ENCODE data around the gene CAMTA1.

CAMTA1 gene

GRCh38 chr1:7576946-7577657 lies 791.8 kb downstream of the CAMTA1 start:
- no peak for DNase-seq (ENCODE audit: low read depth)

GRCh38 chr1:7578206-7578605 lies 793.0 kb downstream of the CAMTA1 start:
- no peak for DNase-seq (ENCODE audit: low read depth)

- DNase-seq (ENCODE audit: low read depth) = no peak
These were observed 793.8 kb downstream of the CAMTA1 start for GRCh38 chr1:7579016-7579415.

GRCh38 chr1:7579831-7580804 lies 794.9 kb downstream of the CAMTA1 start:
- DNase-seq (ENCODE audit: low read depth) = no peak

GRCh38 chr1:7580923-7581753 lies 795.9 kb downstream of the CAMTA1 start:
- no peak for DNase-seq (ENCODE audit: low read depth)

GRCh38 chr1:7581754-7582459 lies 796.7 kb downstream of the CAMTA1 start:
- DNase-seq (ENCODE audit: low read depth) = no peak

- DNase-seq (ENCODE audit: low read depth) = no peak
These were observed 797.3 kb downstream of the CAMTA1 start for GRCh38 chr1:7582460-7582972.

GRCh38 chr1:7583291-7584096 lies 798.2 kb downstream of the CAMTA1 start:
- DNase-seq (ENCODE audit: low read depth) = no peak

GRCh38 chr1:7584157-7584556 lies 798.9 kb downstream of the CAMTA1 start:
- no peak for DNase-seq (ENCODE audit: low read depth)

- no peak for DNase-seq (ENCODE audit: low read depth)
These were observed 799.4 kb downstream of the CAMTA1 start for GRCh38 chr1:7584643-7585042.

GRCh38 chr1:7585216-7585907 lies 800.1 kb downstream of the CAMTA1 start:
- no peak for DNase-seq (ENCODE audit: low read depth)

GRCh38 chr1:7586031-7586941 lies 801.0 kb downstream of the CAMTA1 start:
- no peak for DNase-seq (ENCODE audit: low read depth)

GRCh38 chr1:7587108-7587772 lies 802.0 kb downstream of the CAMTA1 start:
- no peak for DNase-seq (ENCODE audit: low read depth)

GRCh38 chr1:7587773-7588456 lies 802.7 kb downstream of the CAMTA1 start:
- no peak for DNase-seq (ENCODE audit: low read depth)

- DNase-seq (ENCODE audit: low read depth) = no peak
These were observed 803.2 kb downstream of the CAMTA1 start for GRCh38 chr1:7588457-7588827.

- DNase-seq (ENCODE audit: low read depth) = no peak
These were observed 804.0 kb downstream of the CAMTA1 start for GRCh38 chr1:7589080-7589735.

GRCh38 chr1:7589774-7590425 lies 804.6 kb downstream of the CAMTA1 start:
- DNase-seq (ENCODE audit: low read depth) = no peak
